Esophagus muscularis mucosa (tissue), 4 donors: Measurements from ENCODE around the gene KRTAP10-4. TPM values are rescaled to one million over a fixed set of nuclear protein-coding genes. Genes with fewer than 3 reads are reported as not detected.

Source experiments
- DNase-seq: peaks from one replicate; pipeline ENCODE4 v3.0.0-alpha.2; 2017; ENCODE audit errors: extremely low spot score
- H3K27ac ChIP-seq, 4 donors: fragments of 200-600 bp; sonication (generic); replicated peaks in 1 of 4; 1 replicate in 3 of 4; 2 replicates in 1 of 4; pipeline ENCODE4 v1.5.1; 2016 to 2019; ENCODE audit warnings: mild to moderate bottlenecking in 1 of 4
- H3K27me3 ChIP-seq, 4 donors: fragments of 200-600 bp; sonication (generic); one replicate each; pipeline versions ENCODE4 v1.5.1 to v1.6.0; 2016 to 2019
- H3K36me3 ChIP-seq, 4 donors: fragments of 200-600 bp; sonication (generic); one replicate each; pipeline ENCODE4 v1.5.1; 2016 to 2019
- H3K4me1 ChIP-seq, 4 donors: fragments of 200-600 bp; sonication (generic); one replicate each; pipeline ENCODE4 v1.5.1; 2016 to 2019
- H3K4me3 ChIP-seq, 4 donors: fragments of 200-600 bp; sonication (generic); 1 replicate in 2 of 4; 2 replicates in 2 of 4; pipeline ENCODE4 v1.5.1; 2016 to 2019; ENCODE audit warnings: mild to moderate bottlenecking in 4 of 4, moderate library complexity in 1 of 4
- H3K9me3 ChIP-seq, 4 donors: fragments of 200-600 bp; sonication (generic); 1 replicate in 3 of 4; 2 replicates in 1 of 4; pipeline ENCODE4 v1.5.1; 2016 to 2019
- CTCF ChIP-seq, 3 experiments: fragments of 200-600 bp in 2 of 3; fragments of 450-650 bp in 1 of 3; sonication (generic) in 2 of 3; IDR thresholded peaks; one replicate each; pipeline ENCODE4 v1.5.1; 2017 to 2019; ENCODE audit warnings: antibody characterized with exemption in 3 of 3, mild to moderate bottlenecking in 2 of 3, moderate library complexity in 1 of 3
- EP300 ChIP-seq: sonication (generic); formaldehyde crosslinking; IDR thresholded peaks from one replicate; pipeline ENCODE4 v1.6.1; 2017; ENCODE audit warnings: antibody characterized with exemption
- POLR2A ChIP-seq: fragments of 450-650 bp; IDR thresholded peaks from one replicate; pipeline ENCODE4 v1.6.1; 2017; ENCODE audit warnings: antibody characterized with exemption, moderate library complexity, mild to moderate bottlenecking, low read depth
- POLR2AphosphoS5 ChIP-seq, 2 donors: sonication (generic); formaldehyde crosslinking; IDR thresholded peaks; one replicate each; pipeline ENCODE4 v1.6.1; 2017; ENCODE audit warnings: antibody characterized with exemption in 2 of 2
- WGBS: methylation state at CpG from one replicate; pipeline ENCODE4 v1.1.5; 2018; 5-methylcytosine and 5-hydroxymethylcytosine counted together
- intact Hi-C: fragments of 100-400 bp; cut with DNase I; formaldehyde crosslinking; loops from one replicate; pipeline ENCODE4 v1.15.1; 2023
- total RNA-seq, 4 donors: library from RNA; depleted of rRNA; stranded (reverse); fragments of >200 nt; gene quantifications; one replicate each; pipeline versions ENCODE4 v1.1.0 to v1.2.1, GENCODE V29; 2016

Gene KRTAP10-4
- total RNA-seq, 4 donors from 2014 or later = not detected

- Histone ChIP-seq H3K4me1 (no peaks in the 10 kb centered on the region), H3K4me3 (no peak overlapping the region), H3K27ac (no peak overlapping the region), H3K9me3 (peaks cover 0 to 29% (median 18%) of the 10 kb centered on the region in 4 donors), H3K27me3 (peaks cover 0 to 46% (median 0%) of the 10 kb centered on the region in 4 donors), H3K36me3 (no peaks in the 10 kb centered on the region)
- WGBS = 88% methylated on average over 20 of the region's 20 CpGs
- DNase-seq = no peak
- intact Hi-C loops = no loop called here
- TF ChIP-seq EP300 (no peak), CTCF (IDR thresholded peaks at IDR 0.05) (no peak), POLR2A (no peak)
Observed at GRCh38 chr21:44575307-44576024, 1.9 kb downstream of the KRTAP10-4 start.

GRCh38 chr21:44576025-44576420 lies 2.5 kb downstream of the KRTAP10-4 start:
- Histone ChIP-seq H3K4me1 (no peaks in the 10 kb centered on the region), H3K9me3 (peaks cover 0 to 34% (median 17%) of the 10 kb centered on the region in 4 donors), H3K36me3 (no peaks in the 10 kb centered on the region), H3K4me3 (no peak overlapping the region), H3K27ac (no peak overlapping the region), H3K27me3 (peaks cover 0 to 46% (median 0%) of the 10 kb centered on the region in 4 donors)
- intact Hi-C loops = no loop called here
- TF ChIP-seq POLR2A (no peak), POLR2AphosphoS5 (IDR thresholded peaks at IDR 0.05) (no peak), EP300 (no peak), CTCF (IDR thresholded peaks at IDR 0.05) (no peak)
- DNase-seq = peak; percentile 78
- 85% methylated on average over 10 of the region's 10 CpGs for WGBS

- Histone ChIP-seq H3K27me3 (peaks cover 0 to 42% (median 0%) of the 10 kb centered on the region in 4 donors), H3K4me1 (peaks cover 0 to 6% (median 2%) of the 10 kb centered on the region in 4 donors), H3K36me3 (no peaks in the 10 kb centered on the region), H3K4me3 (no peak overlapping the region), H3K9me3 (peaks cover 0 to 36% (median 17%) of the 10 kb centered on the region in 4 donors), H3K27ac (no peak overlapping the region)
- peak; percentile 57 for DNase-seq
- 90% methylated on average over 15 of the region's 17 CpGs for WGBS
- intact Hi-C loops = no loop called here
- TF ChIP-seq POLR2AphosphoS5 (IDR thresholded peaks at IDR 0.05) = no peak
- TF ChIP-seq EP300 = no peak
- no peak for TF ChIP-seq POLR2A
- TF ChIP-seq CTCF (IDR thresholded peaks at IDR 0.05) = no peak
Observed at GRCh38 chr21:44578371-44579055, 5.0 kb downstream of the KRTAP10-4 start.

- Histone ChIP-seq H3K4me1 (peaks cover 0 to 13% (median 3%) of the 10 kb centered on the region in 4 donors), H3K4me3 (no peak overlapping the region), H3K36me3 (no peaks in the 10 kb centered on the region), H3K27ac (no peak overlapping the region), H3K27me3 (peaks cover 0 to 37% (median 0%) of the 10 kb centered on the region in 4 donors), H3K9me3 (peaks cover 0 to 36% (median 17%) of the 10 kb centered on the region in 4 donors)
- 81% methylated on average over 14 of the region's 22 CpGs for WGBS
- DNase-seq = peak; percentile 89
- intact Hi-C loops = no loop called here
- TF ChIP-seq CTCF (IDR thresholded peaks at IDR 0.05) (no peak), POLR2AphosphoS5 (IDR thresholded peaks at IDR 0.05) (no peak)
Observed at GRCh38 chr21:44579056-44579832, 5.7 kb downstream of the KRTAP10-4 start.
